Neural progenitor cell (in vitro differentiated cells): ENCODE results near the gene RBMS1. TPM values are rescaled to one million over a fixed set of nuclear protein-coding genes. Genes with fewer than 3 reads are reported as not detected.

Source experiments
- DNase-seq: peaks from one replicate; pipeline ENCODE4 v3.0.0-alpha.2; 2016; ENCODE audit warnings: low spot score
- H2AFZ ChIP-seq: fragments of 200-600 bp; sonication (generic); replicated peaks from 2 replicates; pipeline ENCODE4 v1.6.1; 2016; ENCODE audit warnings: antibody characterized with exemption
- H3F3A ChIP-seq: fragments of 200-600 bp; sonication (generic); 2 replicates; pipeline ENCODE4 v1.6.1; 2016; ENCODE audit warnings: antibody characterized with exemption, low read depth
- H3K27ac ChIP-seq: fragments of 200-600 bp; sonication (generic); 2 replicates; pipeline ENCODE4 v1.5.1; 2016; ENCODE audit warnings: mild to moderate bottlenecking
- H3K27me3 ChIP-seq: fragments of 200-600 bp; sonication (generic); 2 replicates; pipeline ENCODE4 v1.6.1; 2016; ENCODE audit warnings: mild to moderate bottlenecking, moderate library complexity
- H3K36me3 ChIP-seq: fragments of 200-600 bp; sonication (generic); 2 replicates; pipeline ENCODE4 v1.5.1; 2016
- H3K4me1 ChIP-seq: fragments of 200-600 bp; sonication (generic); 2 replicates; pipeline ENCODE4 v1.6.1; 2016; ENCODE audit warnings: mixed run types
- H3K4me2 ChIP-seq: fragments of 200-600 bp; sonication (generic); 2 replicates; pipeline ENCODE4 v1.6.1; 2016
- H3K4me3 ChIP-seq: fragments of 200-600 bp; sonication (generic); 2 replicates; pipeline ENCODE4 v1.5.1; 2016
- H3K79me2 ChIP-seq: fragments of 200-600 bp; sonication (generic); 2 replicates; pipeline ENCODE4 v1.6.1; 2016; ENCODE audit warnings: low read depth
- H3K9ac ChIP-seq: fragments of 200-600 bp; sonication (generic); 2 replicates; pipeline ENCODE4 v1.6.1; 2016
- H3K9me3 ChIP-seq: fragments of 200-600 bp; sonication (generic); 2 replicates; pipeline ENCODE4 v1.5.1; 2016; ENCODE audit warnings: low read depth
- H4K20me1 ChIP-seq: fragments of 200-600 bp; sonication (generic); 2 replicates; pipeline ENCODE4 v1.6.1; 2016; ENCODE audit warnings: low read depth
- H3K27ac Mint-ChIP-seq: 3 replicates; pipeline ENCODE4 v1.8.0; 2021; ENCODE audit warnings: mixed read lengths
- H3K27me3 Mint-ChIP-seq: 2 replicates; pipeline ENCODE4 v1.8.0; 2022; ENCODE audit warnings: low read depth, mild to moderate bottlenecking, inconsistent platforms, moderate library complexity, mixed read lengths; ENCODE audit not compliant: insufficient read depth
- H3K36me3 Mint-ChIP-seq: 3 replicates; pipeline ENCODE4 v1.8.0; 2021; ENCODE audit warnings: mixed read lengths
- H3K4me1 Mint-ChIP-seq: 3 replicates; pipeline ENCODE4 v1.8.0; 2021; ENCODE audit warnings: mixed read lengths
- H3K4me3 Mint-ChIP-seq: 3 replicates; pipeline ENCODE4 v1.8.0; 2021; ENCODE audit warnings: mild to moderate bottlenecking, moderate library complexity, mixed read lengths
- H3K9me3 Mint-ChIP-seq: 3 replicates; pipeline ENCODE4 v1.8.0; 2020; ENCODE audit warnings: mixed read lengths
- CTCF ChIP-seq: fragments of 200-600 bp; sonication (generic); IDR thresholded peaks from 2 replicates; pipeline ENCODE4 v1.5.1; 2017; ENCODE audit warnings: antibody characterized with exemption, mild to moderate bottlenecking
- EZH2 ChIP-seq: fragments of 200-600 bp; sonication (generic); IDR thresholded peaks from 2 replicates; pipeline ENCODE4 v1.6.1; 2017; ENCODE audit warnings: antibody characterized with exemption, mild to moderate bottlenecking, moderate library complexity
- EZH2phosphoT487 ChIP-seq: fragments of 200-600 bp; sonication (generic); IDR thresholded peaks from 2 replicates; pipeline ENCODE4 v1.6.1; 2017; ENCODE audit warnings: antibody characterized with exemption
- total RNA-seq: library from RNA; depleted of rRNA; stranded (reverse); fragments of >200 nt; gene quantifications from 2 replicates; pipeline ENCODE4 v1.2.3, GENCODE V29; 2015; ENCODE audit warnings: low replicate concordance

Gene RBMS1
- total RNA-seq, 1 donor from 2014 or later, result 101 TPM

- Mint-ChIP-seq H3K9me3 (no peaks in the 10 kb centered on the region), H3K36me3 (peaks cover 2% of the 10 kb centered on the region), H3K4me3 (no peak overlapping the region), H3K27ac (no peak overlapping the region), H3K4me1 (peaks cover 8% of the 10 kb centered on the region), H3K27me3 (no peaks in the 10 kb centered on the region)
- no peaks in the 10 kb centered on the region for H4K20me1 ChIP-seq
- H3K9me3 ChIP-seq, result no peaks in the 10 kb centered on the region
- no peaks in the 10 kb centered on the region for H3K27me3 ChIP-seq
- no peaks in the 10 kb centered on the region for H3K36me3 ChIP-seq
- no peak overlapping the region for H3K9ac ChIP-seq
- H3F3A ChIP-seq, result no peaks in the 10 kb centered on the region
- no peak overlapping the region for H2AFZ ChIP-seq
- TF ChIP-seq EZH2phosphoT487 (no peak), EZH2 (no peak)
- H3K27ac ChIP-seq, result no peak overlapping the region
- H3K4me2 ChIP-seq, result no peak overlapping the region
- DNase-seq, result no peak
- H3K4me3 ChIP-seq, result no peak overlapping the region
- H3K79me2 ChIP-seq, result no peaks in the 10 kb centered on the region
- H3K4me1 ChIP-seq, result peaks cover 9% of the 10 kb centered on the region
Measured at GRCh38 chr2:160419776-160420505, 73.7 kb downstream of the RBMS1 start.

- H4K20me1 ChIP-seq, result no peaks in the 10 kb centered on the region
- Mint-ChIP-seq H3K27me3 (no peaks in the 10 kb centered on the region), H3K27ac (no peak overlapping the region), H3K4me3 (no peak overlapping the region), H3K9me3 (no peaks in the 10 kb centered on the region), H3K36me3 (peaks cover 2% of the 10 kb centered on the region), H3K4me1 (peaks cover 8% of the 10 kb centered on the region)
- H3K9me3 ChIP-seq, result no peaks in the 10 kb centered on the region
- H3K9ac ChIP-seq, result no peak overlapping the region
- H3K27ac ChIP-seq, result no peak overlapping the region
- no peaks in the 10 kb centered on the region for H3K36me3 ChIP-seq
- no peak overlapping the region for H3K4me3 ChIP-seq
- no peak overlapping the region for H3K4me2 ChIP-seq
- no peaks in the 10 kb centered on the region for H3K79me2 ChIP-seq
- H3K4me1 ChIP-seq, result peaks cover 9% of the 10 kb centered on the region
- no peak overlapping the region for H2AFZ ChIP-seq
- H3F3A ChIP-seq, result no peaks in the 10 kb centered on the region
- no peak for DNase-seq
- H3K27me3 ChIP-seq, result no peaks in the 10 kb centered on the region
- TF ChIP-seq EZH2, result no peak
Measured at GRCh38 chr2:160418853-160419252, 74.8 kb downstream of the RBMS1 start.

GRCh38 chr2:160418398-160418765 is 75.2 kb downstream of the RBMS1 start:
- Histone ChIP-seq H3K27ac (no peak overlapping the region), H3K4me2 (no peak overlapping the region), H3K9me3 (no peaks in the 10 kb centered on the region), H3K36me3 (no peaks in the 10 kb centered on the region), H3K4me1 (peaks cover 9% of the 10 kb centered on the region), H3F3A (no peaks in the 10 kb centered on the region), H4K20me1 (no peaks in the 10 kb centered on the region), H3K27me3 (no peaks in the 10 kb centered on the region), H3K79me2 (no peaks in the 10 kb centered on the region), H3K4me3 (no peak overlapping the region), H3K9ac (no peak overlapping the region), H2AFZ (no peak overlapping the region)
- Mint-ChIP-seq H3K27ac (no peak overlapping the region), H3K4me1 (peaks cover 8% of the 10 kb centered on the region), H3K36me3 (peaks cover 2% of the 10 kb centered on the region), H3K9me3 (no peaks in the 10 kb centered on the region), H3K4me3 (no peak overlapping the region), H3K27me3 (no peaks in the 10 kb centered on the region)
- TF ChIP-seq EZH2 (no peak), EZH2phosphoT487 (no peak), CTCF (no peak)
- DNase-seq, result no peak

GRCh38 chr2:160417745-160418397 is 75.7 kb downstream of the RBMS1 start:
- Mint-ChIP-seq H3K4me3 (no peak overlapping the region), H3K9me3 (no peaks in the 10 kb centered on the region), H3K36me3 (peaks cover 2% of the 10 kb centered on the region), H3K27me3 (no peaks in the 10 kb centered on the region), H3K27ac (no peak overlapping the region), H3K4me1 (peaks cover 8% of the 10 kb centered on the region)
- H3K9ac ChIP-seq, result no peak overlapping the region
- no peaks in the 10 kb centered on the region for H3K27me3 ChIP-seq
- TF ChIP-seq EZH2 (no peak), CTCF (no peak), EZH2phosphoT487 (no peak)
- no peak overlapping the region for H3K4me3 ChIP-seq
- H3K4me2 ChIP-seq, result no peak overlapping the region
- H3K9me3 ChIP-seq, result no peaks in the 10 kb centered on the region
- no peaks in the 10 kb centered on the region for H4K20me1 ChIP-seq
- peak; percentile 25 for DNase-seq
- H3F3A ChIP-seq, result no peaks in the 10 kb centered on the region
- no peaks in the 10 kb centered on the region for H3K36me3 ChIP-seq
- H3K79me2 ChIP-seq, result no peaks in the 10 kb centered on the region
- peaks cover 9% of the 10 kb centered on the region for H3K4me1 ChIP-seq
- H2AFZ ChIP-seq, result no peak overlapping the region
- H3K27ac ChIP-seq, result no peak overlapping the region
